Tibial artery (tissue), 4 donors: ENCODE measurements around the gene MINK1.

Experiments
- DNase-seq, 2 donors: peaks; one replicate each; pipeline ENCODE4 v3.0.0-alpha.2; 2019
- H3K27ac ChIP-seq, 2 donors: fragments of 200-600 bp; sonication (generic) in 1 of 2; 1 replicate in 1 of 2; 2 replicates in 1 of 2; pipeline ENCODE4 v1.5.1; 2018 to 2019; ENCODE audit warnings: mild to moderate bottlenecking in 1 of 2
- H3K27me3 ChIP-seq, 2 donors: fragments of 200-600 bp; sonication (generic) in 1 of 2; one replicate each; pipeline versions ENCODE4 v1.5.1 to v1.6.0; 2016 to 2019
- H3K36me3 ChIP-seq, 3 donors: fragments of 200-600 bp; sonication (generic) in 2 of 3; one replicate each; pipeline ENCODE4 v1.5.1; 2016 to 2019; ENCODE audit warnings: mild to moderate bottlenecking in 2 of 3
- H3K4me1 ChIP-seq, 4 donors: fragments of 200-600 bp; sonication (generic) in 2 of 4; 1 replicate in 3 of 4; 2 replicates in 1 of 4; pipeline ENCODE4 v1.5.1; 2016 to 2019
- H3K4me3 ChIP-seq, 2 donors: fragments of 200-600 bp; sonication (generic) in 1 of 2; 1 replicate in 1 of 2; 2 replicates in 1 of 2; pipeline ENCODE4 v1.5.1; 2018 to 2019; ENCODE audit warnings: mild to moderate bottlenecking in 2 of 2
- H3K9me3 ChIP-seq, 3 donors: fragments of 200-600 bp; sonication (generic) in 1 of 3; one replicate each; pipeline ENCODE4 v1.5.1; 2016 to 2019
- CTCF ChIP-seq, 2 experiments: fragments of 200-600 bp in 1 of 2; fragments of 450-650 bp in 1 of 2; IDR thresholded peaks; one replicate each; pipeline ENCODE4 v1.5.1; 2017 to 2019; ENCODE audit warnings: antibody characterized with exemption in 2 of 2, mild to moderate bottlenecking in 1 of 2, moderate library complexity in 1 of 2
- intact Hi-C: fragments of 100-400 bp; cut with DNase I; formaldehyde crosslinking; loops from one replicate; pipeline ENCODE4 v1.15.0; 2023; ENCODE audit warnings: low total_unique reads

Gene MINK1

GRCh38 chr17:4897198-4897687 lies 64.1 kb downstream of the MINK1 start:
- H3K4me3 ChIP-seq, result no peak overlapping the region
- no peaks in the 10 kb centered on the region for H3K9me3 ChIP-seq
- H3K27me3 ChIP-seq, result peaks cover 0 to 33% of the 10 kb centered on the region in 2 donors
- no peak for TF ChIP-seq CTCF (IDR thresholded peaks at IDR 0.05)
- peaks cover 0 to 29% (median 19%) of the 10 kb centered on the region in 4 donors for H3K4me1 ChIP-seq
- no peak overlapping the region for H3K27ac ChIP-seq
- peaks cover 45 to 55% (median 51%) of the 10 kb centered on the region in 3 donors for H3K36me3 ChIP-seq
- intact Hi-C loops, result no loop called here
- DNase-seq, result no peak

GRCh38 chr17:4897785-4898184 lies 64.6 kb downstream of the MINK1 start:
- peaks cover 0 to 33% of the 10 kb centered on the region in 2 donors for H3K27me3 ChIP-seq
- TF ChIP-seq CTCF (IDR thresholded peaks at IDR 0.05), result no peak
- peaks cover 40 to 50% (median 45%) of the 10 kb centered on the region in 3 donors for H3K36me3 ChIP-seq
- intact Hi-C loops, result no loop called here
- no peak overlapping the region for H3K4me3 ChIP-seq
- H3K4me1 ChIP-seq, result peaks cover 0 to 35% (median 19%) of the 10 kb centered on the region in 4 donors
- DNase-seq, result no peak
- H3K9me3 ChIP-seq, result no peaks in the 10 kb centered on the region
- H3K27ac ChIP-seq, result no peak overlapping the region

GRCh38 chr17:4898351-4898750 lies 65.2 kb downstream of the MINK1 start:
- intact Hi-C loops, result no loop called here
- peaks cover 0 to 33% of the 10 kb centered on the region in 2 donors for H3K27me3 ChIP-seq
- H3K4me3 ChIP-seq, result no peak overlapping the region
- H3K27ac ChIP-seq, result no peak overlapping the region
- peaks cover 0 to 41% (median 20%) of the 10 kb centered on the region in 4 donors for H3K4me1 ChIP-seq
- TF ChIP-seq CTCF (IDR thresholded peaks at IDR 0.05), result no peak
- peaks cover 34 to 44% (median 40%) of the 10 kb centered on the region in 3 donors for H3K36me3 ChIP-seq
- H3K9me3 ChIP-seq, result no peaks in the 10 kb centered on the region
- no peak for DNase-seq

- H3K4me3 ChIP-seq, result peak overlapping the region; percentile 49 to 59
These were observed 65.8 kb downstream of the MINK1 start for GRCh38 chr17:4898927-4899326.

GRCh38 chr17:4899341-4900230 lies 66.4 kb downstream of the MINK1 start, which contains the start of gene C17orf107:
Gene C17orf107, plus strand, starts transcription at chr17:4899536. Its CDS starts 227 bp downstream, at chr17:4899763.
- intact Hi-C loops, result no loop called here
- no peak for TF ChIP-seq CTCF (IDR thresholded peaks at IDR 0.05)
- H3K4me3 ChIP-seq, result peak within 1 kb of the TSS; percentile 49 to 59
- H3K36me3 ChIP-seq, result peaks cover 23 to 32% (median 27%) of the 10 kb centered on the region in 3 donors
- no peaks in the 10 kb centered on the region for H3K9me3 ChIP-seq
- H3K27me3 ChIP-seq, result peaks cover 0 to 41% of the 10 kb centered on the region in 2 donors
- H3K4me1 ChIP-seq, result peaks cover 0 to 45% (median 20%) of the 10 kb centered on the region in 4 donors
- DNase-seq, result peak; percentile 76 to 88
- H3K27ac ChIP-seq, result peak within 1 kb of the TSS in 1 of 2 donors; percentile 33

More at GRCh38 chr17:4898927-4899326, 65.8 kb downstream of the MINK1 start:
- Histone ChIP-seq H3K27ac (peak overlapping the region in 1 of 2 donors; percentile 33), H3K9me3 (no peaks in the 10 kb centered on the region), H3K36me3 (peaks cover 30 to 38% (median 34%) of the 10 kb centered on the region in 3 donors), H3K27me3 (peaks cover 0 to 36% of the 10 kb centered on the region in 2 donors), H3K4me1 (peaks cover 0 to 45% (median 20%) of the 10 kb centered on the region in 4 donors)
- intact Hi-C loops, result no loop called here
- TF ChIP-seq CTCF (IDR thresholded peaks at IDR 0.05), result no peak
- no peak for DNase-seq
